Neural progenitor cell (in vitro differentiated cells): ENCODE results near the gene KDM4E. TPM values are rescaled to one million over a fixed set of nuclear protein-coding genes. Genes with fewer than 3 reads are reported as not detected.
"Not testable (repeated sequence)": the region's sequence is repeated elsewhere in the genome, so short reads cannot be mapped to it uniquely, and the experiment has no call there.

Source experiments
- DNase-seq: peaks from one replicate; pipeline ENCODE4 v3.0.0-alpha.2; 2016; ENCODE audit warnings: low spot score
- H2AFZ ChIP-seq: fragments of 200-600 bp; sonication (generic); replicated peaks from 2 replicates; pipeline ENCODE4 v1.6.1; 2016; ENCODE audit warnings: antibody characterized with exemption
- H3F3A ChIP-seq: fragments of 200-600 bp; sonication (generic); 2 replicates; pipeline ENCODE4 v1.6.1; 2016; ENCODE audit warnings: antibody characterized with exemption, low read depth
- H3K27ac ChIP-seq: fragments of 200-600 bp; sonication (generic); 2 replicates; pipeline ENCODE4 v1.5.1; 2016; ENCODE audit warnings: mild to moderate bottlenecking
- H3K27me3 ChIP-seq: fragments of 200-600 bp; sonication (generic); 2 replicates; pipeline ENCODE4 v1.6.1; 2016; ENCODE audit warnings: mild to moderate bottlenecking, moderate library complexity
- H3K36me3 ChIP-seq: fragments of 200-600 bp; sonication (generic); 2 replicates; pipeline ENCODE4 v1.5.1; 2016
- H3K4me1 ChIP-seq: fragments of 200-600 bp; sonication (generic); 2 replicates; pipeline ENCODE4 v1.6.1; 2016; ENCODE audit warnings: mixed run types
- H3K4me2 ChIP-seq: fragments of 200-600 bp; sonication (generic); 2 replicates; pipeline ENCODE4 v1.6.1; 2016
- H3K4me3 ChIP-seq: fragments of 200-600 bp; sonication (generic); 2 replicates; pipeline ENCODE4 v1.5.1; 2016
- H3K79me2 ChIP-seq: fragments of 200-600 bp; sonication (generic); 2 replicates; pipeline ENCODE4 v1.6.1; 2016; ENCODE audit warnings: low read depth
- H3K9ac ChIP-seq: fragments of 200-600 bp; sonication (generic); 2 replicates; pipeline ENCODE4 v1.6.1; 2016
- H3K9me3 ChIP-seq: fragments of 200-600 bp; sonication (generic); 2 replicates; pipeline ENCODE4 v1.5.1; 2016; ENCODE audit warnings: low read depth
- H4K20me1 ChIP-seq: fragments of 200-600 bp; sonication (generic); 2 replicates; pipeline ENCODE4 v1.6.1; 2016; ENCODE audit warnings: low read depth
- H3K27ac Mint-ChIP-seq: 3 replicates; pipeline ENCODE4 v1.8.0; 2021; ENCODE audit warnings: mixed read lengths
- H3K27me3 Mint-ChIP-seq: 2 replicates; pipeline ENCODE4 v1.8.0; 2022; ENCODE audit warnings: low read depth, mild to moderate bottlenecking, inconsistent platforms, moderate library complexity, mixed read lengths; ENCODE audit not compliant: insufficient read depth
- H3K36me3 Mint-ChIP-seq: 3 replicates; pipeline ENCODE4 v1.8.0; 2021; ENCODE audit warnings: mixed read lengths
- H3K4me1 Mint-ChIP-seq: 3 replicates; pipeline ENCODE4 v1.8.0; 2021; ENCODE audit warnings: mixed read lengths
- H3K4me3 Mint-ChIP-seq: 3 replicates; pipeline ENCODE4 v1.8.0; 2021; ENCODE audit warnings: mild to moderate bottlenecking, moderate library complexity, mixed read lengths
- H3K9me3 Mint-ChIP-seq: 3 replicates; pipeline ENCODE4 v1.8.0; 2020; ENCODE audit warnings: mixed read lengths
- EZH2 ChIP-seq: fragments of 200-600 bp; sonication (generic); IDR thresholded peaks from 2 replicates; pipeline ENCODE4 v1.6.1; 2017; ENCODE audit warnings: antibody characterized with exemption, mild to moderate bottlenecking, moderate library complexity
- EZH2phosphoT487 ChIP-seq: fragments of 200-600 bp; sonication (generic); IDR thresholded peaks from 2 replicates; pipeline ENCODE4 v1.6.1; 2017; ENCODE audit warnings: antibody characterized with exemption
- total RNA-seq: library from RNA; depleted of rRNA; stranded (reverse); fragments of >200 nt; gene quantifications from 2 replicates; pipeline ENCODE4 v1.2.3, GENCODE V29; 2015; ENCODE audit warnings: low replicate concordance
- TF ChIP-seq, protein P1 (sequence below): fragments of 200-600 bp; sonication (generic); IDR thresholded peaks from 2 replicates; pipeline ENCODE4 v1.5.1; 2017; ENCODE audit warnings: antibody characterized with exemption, mild to moderate bottlenecking

The KDM4E gene
- total RNA-seq, 1 donor from 2014 or later, result not detected

DNA sequence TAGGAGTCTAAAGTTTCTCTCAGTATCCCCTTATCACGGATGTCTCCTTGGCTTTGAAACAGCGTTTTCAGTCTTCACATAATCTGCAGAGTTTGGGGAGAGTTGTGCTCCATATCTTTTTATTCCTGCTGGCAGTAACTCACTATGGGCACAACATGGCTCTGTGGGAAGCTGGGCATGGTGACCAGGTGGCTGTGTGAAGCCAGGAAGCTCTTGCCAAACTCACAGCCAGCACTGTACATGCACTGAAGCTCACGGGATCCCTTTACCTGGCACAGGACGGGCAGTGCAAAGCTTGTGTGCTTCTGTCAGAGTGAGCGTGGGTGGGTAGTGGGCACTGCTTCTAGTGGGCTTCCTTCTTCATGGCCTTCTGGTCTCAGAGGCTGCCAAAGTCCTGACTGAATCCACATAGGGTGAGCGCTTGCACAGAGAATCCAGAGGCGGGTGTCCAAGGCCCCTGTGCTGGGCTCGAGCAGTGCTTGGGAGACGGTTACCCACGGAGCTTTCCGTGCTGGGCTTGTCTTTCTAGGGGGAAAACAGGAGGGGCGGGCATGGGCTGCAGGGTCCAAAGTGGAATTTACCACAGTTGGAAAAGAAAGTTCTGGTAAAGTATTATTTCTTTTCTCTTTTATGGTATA, 10.8 kb upstream of the KDM4E start:
- no peak overlapping the region for H3K27ac Mint-ChIP-seq
- no peak for DNase-seq
- H4K20me1 ChIP-seq, result no peaks in the 10 kb centered on the region
- no peak overlapping the region for H3K27ac ChIP-seq
- H3K79me2 ChIP-seq, result no peaks in the 10 kb centered on the region
- H3K9me3 ChIP-seq, result no peaks in the 10 kb centered on the region
- H3K36me3 ChIP-seq, result no peaks in the 10 kb centered on the region
- no peaks in the 10 kb centered on the region for H3K4me1 Mint-ChIP-seq
- no peaks in the 10 kb centered on the region for H3K27me3 Mint-ChIP-seq
- H2AFZ ChIP-seq, result no peak overlapping the region
- no peak overlapping the region for H3K4me2 ChIP-seq
- H3K27me3 ChIP-seq, result peaks cover 15% of the 10 kb centered on the region
- H3K9ac ChIP-seq, result no peak overlapping the region
- H3K4me3 Mint-ChIP-seq, result no peak overlapping the region
- no peaks in the 10 kb centered on the region for H3K9me3 Mint-ChIP-seq
- H3K4me1 ChIP-seq, result no peaks in the 10 kb centered on the region
- no peaks in the 10 kb centered on the region for H3K36me3 Mint-ChIP-seq
- H3K4me3 ChIP-seq, result no peak overlapping the region
- no peak for TF ChIP-seq EZH2phosphoT487
- TF ChIP-seq EZH2, result no peak
- TF ChIP-seq, protein P1, sequence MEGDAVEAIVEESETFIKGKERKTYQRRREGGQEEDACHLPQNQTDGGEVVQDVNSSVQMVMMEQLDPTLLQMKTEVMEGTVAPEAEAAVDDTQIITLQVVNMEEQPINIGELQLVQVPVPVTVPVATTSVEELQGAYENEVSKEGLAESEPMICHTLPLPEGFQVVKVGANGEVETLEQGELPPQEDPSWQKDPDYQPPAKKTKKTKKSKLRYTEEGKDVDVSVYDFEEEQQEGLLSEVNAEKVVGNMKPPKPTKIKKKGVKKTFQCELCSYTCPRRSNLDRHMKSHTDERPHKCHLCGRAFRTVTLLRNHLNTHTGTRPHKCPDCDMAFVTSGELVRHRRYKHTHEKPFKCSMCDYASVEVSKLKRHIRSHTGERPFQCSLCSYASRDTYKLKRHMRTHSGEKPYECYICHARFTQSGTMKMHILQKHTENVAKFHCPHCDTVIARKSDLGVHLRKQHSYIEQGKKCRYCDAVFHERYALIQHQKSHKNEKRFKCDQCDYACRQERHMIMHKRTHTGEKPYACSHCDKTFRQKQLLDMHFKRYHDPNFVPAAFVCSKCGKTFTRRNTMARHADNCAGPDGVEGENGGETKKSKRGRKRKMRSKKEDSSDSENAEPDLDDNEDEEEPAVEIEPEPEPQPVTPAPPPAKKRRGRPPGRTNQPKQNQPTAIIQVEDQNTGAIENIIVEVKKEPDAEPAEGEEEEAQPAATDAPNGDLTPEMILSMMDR, result no peak
- no peaks in the 10 kb centered on the region for H3F3A ChIP-seq

DNA sequence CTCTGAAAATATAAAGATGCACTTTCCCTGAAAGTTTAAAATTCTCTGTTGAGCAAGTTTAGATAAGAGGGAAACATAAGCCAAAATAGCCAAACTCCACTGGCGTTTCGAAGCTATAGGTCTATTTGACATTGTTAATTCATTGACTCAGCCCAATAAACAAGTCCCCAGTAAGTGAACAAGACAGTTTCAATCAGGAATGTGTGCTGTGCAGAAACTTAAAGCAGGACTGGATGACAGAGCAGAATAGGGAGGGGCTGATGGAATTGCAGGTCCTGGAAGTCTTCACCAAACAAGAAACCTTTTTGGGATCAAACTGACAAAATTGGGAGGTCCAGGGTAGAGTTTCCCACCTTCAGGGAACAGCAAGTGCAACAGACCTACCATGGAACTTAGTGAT, 8.9 kb upstream of the KDM4E start:
- no peaks in the 10 kb centered on the region for H3K9me3 ChIP-seq
- H3K4me2 ChIP-seq, result no peak overlapping the region
- H3K27me3 ChIP-seq, result no peaks in the 10 kb centered on the region
- no peak overlapping the region for H3K27ac Mint-ChIP-seq
- H3K27ac ChIP-seq, result no peak overlapping the region
- no peaks in the 10 kb centered on the region for H3F3A ChIP-seq
- DNase-seq, result no peak
- H3K4me3 Mint-ChIP-seq, result no peak overlapping the region
- no peak overlapping the region for H3K4me3 ChIP-seq
- H3K27me3 Mint-ChIP-seq, result no peaks in the 10 kb centered on the region
- no peaks in the 10 kb centered on the region for H3K4me1 Mint-ChIP-seq
- TF ChIP-seq EZH2phosphoT487, result no peak
- TF ChIP-seq EZH2, result no peak
- TF ChIP-seq, protein P1, result no peak
- peak overlapping the region; percentile 54 for H2AFZ ChIP-seq
- H3K9ac ChIP-seq, result no peak overlapping the region
- H3K36me3 Mint-ChIP-seq, result no peaks in the 10 kb centered on the region
- no peaks in the 10 kb centered on the region for H3K9me3 Mint-ChIP-seq
- no peaks in the 10 kb centered on the region for H3K4me1 ChIP-seq
- no peaks in the 10 kb centered on the region for H4K20me1 ChIP-seq
- no peaks in the 10 kb centered on the region for H3K79me2 ChIP-seq
- H3K36me3 ChIP-seq, result no peaks in the 10 kb centered on the region

DNA sequence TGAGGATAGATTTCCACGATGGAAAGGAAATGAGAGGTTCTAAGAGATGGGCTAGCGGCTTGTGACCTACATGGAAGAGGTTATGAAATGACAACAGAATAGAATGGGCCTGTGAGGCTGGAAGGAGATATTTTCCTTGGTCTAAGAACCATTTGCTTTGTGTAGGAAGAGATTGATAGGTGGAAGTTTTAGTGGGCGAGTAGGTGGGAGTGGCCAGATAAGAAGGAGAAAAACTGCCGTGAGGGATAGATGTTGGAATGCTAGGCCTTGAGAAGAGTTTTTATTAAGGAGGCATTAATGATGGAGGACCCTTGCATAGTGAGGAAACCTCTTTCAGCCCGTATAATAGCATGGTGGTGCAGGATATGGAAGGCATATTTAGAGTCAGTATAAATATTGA, 3.6 kb upstream of the KDM4E start:
- not testable (repeated sequence) for H3K79me2 ChIP-seq, H3K27ac ChIP-seq, H2AFZ ChIP-seq, H3K9me3 ChIP-seq, H3K4me1 Mint-ChIP-seq, H3K9ac ChIP-seq, H3K4me1 ChIP-seq, H3K27ac Mint-ChIP-seq, H3K4me3 ChIP-seq, H3K4me3 Mint-ChIP-seq, H3K36me3 ChIP-seq, H3K27me3 Mint-ChIP-seq, DNase-seq, H4K20me1 ChIP-seq, H3K36me3 Mint-ChIP-seq, H3K9me3 Mint-ChIP-seq, H3K4me2 ChIP-seq, H3F3A ChIP-seq, H3K27me3 ChIP-seq

DNA sequence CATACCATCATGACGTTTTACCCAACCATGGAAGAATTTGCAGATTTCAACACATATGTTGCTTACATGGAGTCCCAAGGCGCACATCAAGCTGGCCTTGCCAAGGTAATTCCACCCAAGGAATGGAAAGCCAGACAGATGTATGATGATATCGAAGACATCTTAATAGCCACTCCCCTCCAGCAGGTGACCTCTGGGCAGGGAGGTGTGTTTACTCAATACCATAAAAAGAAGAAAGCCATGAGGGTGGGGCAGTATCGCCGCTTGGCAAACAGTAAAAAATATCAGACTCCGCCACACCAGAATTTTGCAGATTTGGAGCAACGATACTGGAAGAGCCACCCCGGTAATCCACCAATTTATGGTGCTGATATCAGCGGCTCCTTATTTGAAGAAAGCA, 536 bp downstream of the KDM4E start:
- not testable (repeated sequence) for DNase-seq, H3K36me3 Mint-ChIP-seq, H3K9me3 ChIP-seq

More for the DNA sequence above, 536 bp downstream of the KDM4E start:
- H3K9ac ChIP-seq, H3K27me3 ChIP-seq, H3K4me3 ChIP-seq, H3K27ac ChIP-seq, H2AFZ ChIP-seq, H3K27ac Mint-ChIP-seq, H3K4me1 Mint-ChIP-seq, H4K20me1 ChIP-seq, H3K4me1 ChIP-seq, H3K27me3 Mint-ChIP-seq, H3F3A ChIP-seq, H3K36me3 ChIP-seq, H3K9me3 Mint-ChIP-seq, H3K79me2 ChIP-seq, H3K4me3 Mint-ChIP-seq, H3K4me2 ChIP-seq: not testable (repeated sequence)
